Activated naive CD4-positive, alpha-beta T cell treated with anti-CD3 and anti-CD28 coated beads, Interleukin-2, amount 10 ng/mL, durations not matched to agents 7 days and 5 days (primary cell): Measurements from ENCODE around the gene ALDH7A1.
"Not testable (repeated sequence)": the region's sequence is repeated elsewhere in the genome, so short reads cannot be mapped to it uniquely, and the experiment has no call there.

Source experiments
- CTCF ChIA-PET: fragments of 350-600 bp; sonication (Branson Sonifier 250); formaldehyde crosslinking; loops from one replicate; lab custom pipeline; 2021; ENCODE audit warnings: antibody characterized with exemption; lab: Charles Lee
- DNase-seq: peaks from one replicate; pipeline ENCODE4 v3.0.0-alpha.2; 2020
- H3K27ac Mint-ChIP-seq: one replicate; pipeline ENCODE4 v1.8.0; 2021; ENCODE audit warnings: mild to moderate bottlenecking, moderate library complexity, mixed read lengths
- H3K27me3 Mint-ChIP-seq: one replicate; pipeline ENCODE4 v1.8.0; 2021; ENCODE audit warnings: mild to moderate bottlenecking, mixed read lengths
- H3K36me3 Mint-ChIP-seq: one replicate; pipeline ENCODE4 v1.8.0; 2021; ENCODE audit warnings: mixed read lengths
- H3K4me1 Mint-ChIP-seq: one replicate; pipeline ENCODE4 v1.8.0; 2021; ENCODE audit warnings: mixed read lengths
- H3K4me3 Mint-ChIP-seq: one replicate; pipeline ENCODE4 v1.8.0; 2021; ENCODE audit warnings: mild to moderate bottlenecking, moderate library complexity, mixed read lengths
- H3K9me3 Mint-ChIP-seq: one replicate; pipeline ENCODE4 v1.8.0; 2021; ENCODE audit warnings: mixed read lengths

ALDH7A1 gene

GRCh38 chr5:126577415-126577814, 17.6 kb downstream of the ALDH7A1 start:
- Mint-ChIP-seq H3K4me3 (no peak overlapping the region), H3K36me3 (no peaks in the 10 kb centered on the region), H3K27ac (no peak overlapping the region), H3K4me1 (no peaks in the 10 kb centered on the region), H3K9me3 (no peaks in the 10 kb centered on the region), H3K27me3 (no peaks in the 10 kb centered on the region)
- DNase-seq: no peak
- CTCF ChIA-PET: no interaction called here

DNA sequence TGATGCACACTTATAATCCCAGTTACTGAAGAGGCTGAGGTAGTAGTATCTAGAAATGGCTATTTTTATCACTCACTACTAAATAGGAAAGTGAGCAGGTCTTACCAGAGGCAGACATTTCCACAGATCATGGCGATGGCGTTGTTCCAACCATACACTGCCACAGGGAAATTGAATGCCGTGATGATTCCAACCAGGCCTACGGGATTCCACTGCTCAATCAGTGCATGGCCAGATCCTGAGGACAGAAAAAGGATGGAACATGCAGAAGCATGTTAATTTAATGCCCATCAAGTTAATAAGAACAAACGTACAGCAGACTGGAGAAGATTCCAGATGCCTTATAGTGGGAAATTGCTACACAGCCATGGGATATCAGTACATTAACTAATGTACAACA, 18.0 kb downstream of the ALDH7A1 start:
- Mint-ChIP-seq H3K36me3 (no peaks in the 10 kb centered on the region), H3K4me3 (no peak overlapping the region), H3K4me1 (no peaks in the 10 kb centered on the region), H3K27ac (no peak overlapping the region), H3K9me3 (no peaks in the 10 kb centered on the region), H3K27me3 (peaks cover 3% of the 10 kb centered on the region)
- DNase-seq: no peak
- CTCF ChIA-PET: no interaction called here

DNA sequence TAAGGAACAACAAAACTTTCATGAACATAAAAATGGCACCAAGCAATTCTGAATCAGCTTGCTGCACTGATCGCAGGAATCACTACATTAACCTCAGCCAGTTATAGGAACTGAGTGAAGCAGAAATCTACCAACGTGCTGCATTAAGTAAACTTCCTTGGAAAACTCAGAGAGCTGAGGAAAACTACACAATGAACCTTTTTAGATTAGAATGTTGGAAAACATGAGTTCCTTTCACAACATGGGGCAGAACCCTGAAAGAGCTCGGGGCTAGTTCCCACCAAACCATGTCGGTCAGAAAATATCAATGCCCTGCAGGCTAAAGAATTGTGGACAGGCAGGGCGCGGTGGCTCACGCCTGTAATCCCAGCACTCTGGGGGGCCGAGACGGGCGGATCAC, 19.4 kb downstream of the ALDH7A1 start:
- CTCF ChIA-PET: no interaction called here
- Mint-ChIP-seq H3K36me3 (no peaks in the 10 kb centered on the region), H3K27ac (no peak overlapping the region), H3K4me1 (no peaks in the 10 kb centered on the region), H3K9me3 (no peaks in the 10 kb centered on the region), H3K27me3 (peaks cover 3% of the 10 kb centered on the region), H3K4me3 (no peak overlapping the region)
- no peak for DNase-seq

DNA sequence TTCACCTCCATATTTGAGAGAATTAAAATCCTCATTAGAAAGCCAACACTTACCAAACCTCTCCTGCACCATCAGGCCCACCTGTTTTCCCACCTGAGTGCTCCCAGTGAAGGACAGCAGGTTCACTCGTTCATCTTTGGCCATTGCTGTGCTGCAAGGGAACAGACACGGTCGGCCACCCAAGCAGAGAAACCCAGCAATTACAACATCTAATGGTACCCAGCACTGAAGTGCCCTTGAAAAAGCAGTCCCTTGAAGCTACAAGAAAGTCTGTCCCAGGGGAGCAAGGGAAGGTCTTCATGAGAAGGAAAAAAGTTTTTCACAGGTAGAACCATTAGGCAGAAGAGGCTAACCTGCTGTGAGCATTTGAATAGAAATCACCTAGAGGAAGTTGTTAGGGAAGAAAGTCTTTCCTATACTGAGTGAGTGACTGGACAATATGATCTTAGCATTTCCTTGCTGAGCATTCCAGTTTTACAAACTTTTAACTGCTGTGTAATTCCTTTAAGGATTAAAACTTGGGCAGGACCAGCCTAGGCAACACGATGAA, 26.7 kb downstream of the ALDH7A1 start:
- Mint-ChIP-seq H3K9me3 (no peaks in the 10 kb centered on the region), H3K4me1 (no peaks in the 10 kb centered on the region), H3K27me3 (peaks cover 7% of the 10 kb centered on the region), H3K36me3 (no peaks in the 10 kb centered on the region), H3K27ac (no peak overlapping the region), H3K4me3 (no peak overlapping the region)
- DNase-seq: no peak
- CTCF ChIA-PET: interaction anchor here (0.6 kb wide), 1 partner anchor 108 kb away, joined by 3 read pairs; no protein-coding TSS in a partner anchor

- DNase-seq: no peak
- CTCF ChIA-PET: no interaction called here
- H3K27me3 Mint-ChIP-seq: no peaks in the 10 kb centered on the region
- H3K4me1 Mint-ChIP-seq: no peaks in the 10 kb centered on the region
- H3K9me3 Mint-ChIP-seq: no peaks in the 10 kb centered on the region
- no peak overlapping the region for H3K4me3 Mint-ChIP-seq
- H3K36me3 Mint-ChIP-seq: no peaks in the 10 kb centered on the region
- H3K27ac Mint-ChIP-seq: no peak overlapping the region
Measured at GRCh38 chr5:126562823-126563222, 32.2 kb downstream of the ALDH7A1 start.

DNA sequence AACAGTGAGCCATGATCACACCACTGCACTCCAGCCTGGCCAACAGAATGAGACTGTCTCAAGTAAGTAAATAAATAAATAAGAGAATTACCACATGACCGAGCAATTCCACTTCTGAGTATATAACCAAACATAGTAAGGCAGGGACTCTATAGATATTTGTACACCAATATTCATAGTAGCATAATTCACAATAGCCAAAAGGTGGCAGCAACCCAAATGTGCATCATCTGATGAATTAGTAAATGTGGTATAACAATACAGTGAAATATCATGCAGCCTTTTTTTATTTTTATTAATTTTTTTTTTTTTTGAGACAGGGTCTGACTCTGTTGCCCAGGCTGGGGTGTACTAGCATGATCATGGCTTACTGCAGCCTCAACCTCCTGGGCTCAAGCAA, 33.1 kb downstream of the ALDH7A1 start:
- no peak overlapping the region for H3K4me3 Mint-ChIP-seq
- CTCF ChIA-PET: interaction anchor here (0.8 kb wide), 1 partner anchor 1769 kb away, joined by 3 read pairs; no protein-coding TSS in a partner anchor
- no peak for DNase-seq
- H3K9me3 Mint-ChIP-seq: no peaks in the 10 kb centered on the region
- no peaks in the 10 kb centered on the region for H3K36me3 Mint-ChIP-seq
- H3K27me3 Mint-ChIP-seq: no peaks in the 10 kb centered on the region
- H3K27ac Mint-ChIP-seq: no peak overlapping the region
- H3K4me1 Mint-ChIP-seq: no peaks in the 10 kb centered on the region

DNA sequence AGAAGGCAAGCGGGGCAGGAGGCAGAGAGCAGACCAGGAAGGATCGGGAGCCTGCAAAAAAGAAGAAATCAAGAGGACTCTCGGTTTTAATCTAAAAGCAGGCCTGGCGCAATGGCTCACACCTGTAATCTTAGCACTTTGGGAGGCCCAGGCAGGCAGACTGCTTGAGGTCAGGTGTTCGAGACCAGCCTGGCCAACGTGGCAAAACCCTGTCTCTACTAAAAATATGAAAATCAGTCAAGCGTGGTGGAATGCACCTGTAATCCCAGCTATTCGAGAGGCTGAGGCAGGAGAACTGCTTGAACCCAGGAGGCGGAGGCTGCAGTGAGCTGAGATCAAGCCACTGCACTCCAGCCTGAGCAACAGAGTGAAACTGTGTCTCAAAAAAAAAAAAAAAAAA, 39.9 kb downstream of the ALDH7A1 start:
- H3K27ac Mint-ChIP-seq, H3K4me1 Mint-ChIP-seq, H3K27me3 Mint-ChIP-seq, DNase-seq, H3K9me3 Mint-ChIP-seq, CTCF ChIA-PET, H3K36me3 Mint-ChIP-seq, H3K4me3 Mint-ChIP-seq: not testable (repeated sequence)

DNA sequence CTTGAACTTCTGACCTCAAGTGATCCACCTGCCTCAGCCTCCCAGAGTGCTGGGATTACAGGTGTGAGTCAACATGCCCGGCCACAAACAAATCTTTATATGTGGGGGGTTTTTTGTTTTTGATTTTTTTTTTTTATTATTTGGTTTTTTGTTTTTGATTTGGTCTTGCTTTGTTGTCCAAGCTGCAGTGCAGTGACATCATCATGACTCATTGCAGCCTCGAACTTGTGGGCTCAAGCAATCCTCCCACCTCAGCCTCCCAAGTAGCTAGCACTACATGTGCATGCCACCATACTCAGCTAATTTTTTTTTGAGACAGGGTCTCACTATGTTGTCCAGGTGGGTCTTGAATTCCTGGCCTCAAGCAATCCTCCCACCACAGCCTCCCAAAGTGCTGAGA, 42.4 kb downstream of the ALDH7A1 start:
- Mint-ChIP-seq H3K27me3 (no peaks in the 10 kb centered on the region), H3K4me1 (no peaks in the 10 kb centered on the region), H3K9me3 (no peaks in the 10 kb centered on the region), H3K27ac (no peak overlapping the region), H3K4me3 (no peak overlapping the region), H3K36me3 (no peaks in the 10 kb centered on the region)
- DNase-seq: no peak
- CTCF ChIA-PET: no interaction called here

GRCh38 chr5:126544087-126544740, 50.8 kb downstream of the ALDH7A1 start:
- peak; percentile 58 for DNase-seq
- Mint-ChIP-seq H3K27me3 (peaks cover 3% of the 10 kb centered on the region), H3K36me3 (no peaks in the 10 kb centered on the region), H3K4me3 (no peak overlapping the region), H3K9me3 (no peaks in the 10 kb centered on the region), H3K27ac (no peak overlapping the region), H3K4me1 (no peaks in the 10 kb centered on the region)
- CTCF ChIA-PET: interaction anchor here (1.0 to 13.6 kb wide), 4 partner anchors 27 to 207 kb away, joined by 3 to 125 read pairs (median 12); no protein-coding TSS in a partner anchor

DNA sequence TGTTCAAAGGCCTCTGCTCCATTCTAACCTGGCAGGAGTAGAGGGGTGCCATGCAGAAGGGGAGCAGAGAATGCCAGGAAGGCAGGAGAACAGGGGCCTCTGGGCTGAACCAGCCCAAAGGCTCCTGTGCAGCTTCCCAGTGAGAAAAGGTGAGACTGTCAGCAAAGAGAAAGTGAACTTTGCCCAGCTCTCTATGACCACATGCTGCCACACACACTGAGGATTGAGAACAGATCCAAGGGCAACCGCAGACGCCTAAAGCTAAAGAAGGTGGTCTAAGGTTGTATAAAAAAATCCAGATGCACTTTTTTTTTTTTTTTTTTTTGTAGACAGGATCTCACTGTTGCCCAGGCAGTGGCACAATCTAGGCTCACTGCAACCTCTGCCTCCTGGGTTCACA, 51.4 kb downstream of the ALDH7A1 start:
- no peaks in the 10 kb centered on the region for H3K9me3 Mint-ChIP-seq

GRCh38 chr5:126543009-126543408, 52.0 kb downstream of the ALDH7A1 start:
- Mint-ChIP-seq H3K9me3 (no peaks in the 10 kb centered on the region), H3K4me3 (no peak overlapping the region), H3K4me1 (no peaks in the 10 kb centered on the region), H3K36me3 (no peaks in the 10 kb centered on the region), H3K27me3 (peaks cover 3% of the 10 kb centered on the region), H3K27ac (no peak overlapping the region)
- CTCF ChIA-PET: interaction anchor here (0.9 to 13.6 kb wide), 6 partner anchors 29 to 206 kb away, joined by 3 to 125 read pairs (median 4); no protein-coding TSS in a partner anchor
- no peak for DNase-seq

More for the DNA sequence above, 51.4 kb downstream of the ALDH7A1 start:
- Mint-ChIP-seq H3K36me3 (no peaks in the 10 kb centered on the region), H3K4me3 (no peak overlapping the region), H3K4me1 (no peaks in the 10 kb centered on the region), H3K27me3 (peaks cover 3% of the 10 kb centered on the region), H3K27ac (no peak overlapping the region)
- DNase-seq: no peak
- CTCF ChIA-PET: interaction anchor here (0.6 to 13.6 kb wide), 7 partner anchors 9 to 206 kb away, joined by 3 to 125 read pairs (median 3); no protein-coding TSS in a partner anchor

GRCh38 chr5:126542441-126542840, 52.6 kb downstream of the ALDH7A1 start:
- CTCF ChIA-PET: interaction anchor here (0.6 to 13.6 kb wide), 6 partner anchors 42 to 219 kb away, joined by 3 to 125 read pairs (median 6); partner anchors contain the start of gene ALDH7A1
- no peak for DNase-seq
- no peaks in the 10 kb centered on the region for H3K36me3 Mint-ChIP-seq
- peaks cover 3% of the 10 kb centered on the region for H3K27me3 Mint-ChIP-seq
- no peaks in the 10 kb centered on the region for H3K9me3 Mint-ChIP-seq
- no peaks in the 10 kb centered on the region for H3K4me1 Mint-ChIP-seq
- H3K27ac Mint-ChIP-seq: no peak overlapping the region
- no peak overlapping the region for H3K4me3 Mint-ChIP-seq

- CTCF ChIA-PET: interaction anchor here (0.9 to 13.6 kb wide), 10 partner anchors 10 to 952 kb away, joined by 3 to 125 read pairs (median 8); no protein-coding TSS in a partner anchor
- DNase-seq: no peak
- Mint-ChIP-seq H3K4me3 (no peak overlapping the region), H3K27ac (no peak overlapping the region), H3K4me1 (no peaks in the 10 kb centered on the region), H3K9me3 (no peaks in the 10 kb centered on the region), H3K27me3 (peaks cover 8% of the 10 kb centered on the region), H3K36me3 (no peaks in the 10 kb centered on the region)
Measured at GRCh38 chr5:126540631-126541030, 54.4 kb downstream of the ALDH7A1 start.

DNA sequence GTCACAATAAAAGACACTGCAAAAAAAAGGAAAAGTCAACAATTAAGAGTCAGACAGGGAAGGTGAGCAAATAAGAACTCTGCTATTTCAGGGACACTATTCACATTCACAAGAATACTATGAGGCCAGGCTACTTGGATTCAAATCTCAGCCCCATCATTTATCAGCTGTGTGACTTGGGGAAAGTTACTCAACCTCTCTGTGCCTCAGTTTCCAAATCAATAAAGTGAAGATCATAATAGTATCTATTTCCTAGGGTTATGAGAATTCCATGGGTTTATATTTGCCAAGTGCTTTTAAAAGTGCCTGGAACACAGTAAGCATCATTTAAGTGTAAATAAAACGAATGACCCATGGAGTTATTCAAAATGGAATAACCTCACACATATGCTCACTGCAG, 56.4 kb downstream of the ALDH7A1 start:
- CTCF ChIA-PET: interaction anchor here (0.6 to 13.6 kb wide), 8 partner anchors 38 to 201 kb away, joined by 3 to 125 read pairs (median 20); partner anchors contain the start of gene GRAMD2B
- DNase-seq: no peak
- Mint-ChIP-seq H3K27ac (no peak overlapping the region), H3K36me3 (no peaks in the 10 kb centered on the region), H3K4me1 (no peaks in the 10 kb centered on the region), H3K4me3 (no peak overlapping the region), H3K27me3 (peaks cover 5% of the 10 kb centered on the region), H3K9me3 (no peaks in the 10 kb centered on the region)

GRCh38 chr5:126536874-126537273, 58.1 kb downstream of the ALDH7A1 start:
- no peaks in the 10 kb centered on the region for H3K36me3 Mint-ChIP-seq
- peaks cover 5% of the 10 kb centered on the region for H3K27me3 Mint-ChIP-seq
- no peak for DNase-seq
- no peak overlapping the region for H3K4me3 Mint-ChIP-seq
- H3K27ac Mint-ChIP-seq: no peak overlapping the region
- H3K9me3 Mint-ChIP-seq: no peaks in the 10 kb centered on the region
- H3K4me1 Mint-ChIP-seq: no peaks in the 10 kb centered on the region
- CTCF ChIA-PET: interaction anchor here (1.1 to 13.6 kb wide), 4 partner anchors 37 to 199 kb away, joined by 3 to 125 read pairs (median 16); no protein-coding TSS in a partner anchor
